ENCODE measurements around the gene SFSWAP. TPM values are rescaled to one million over a fixed set of nuclear protein-coding genes. Genes with fewer than 3 reads are reported as not detected.

The SFSWAP gene
- total and polyA plus RNA-seq, 2 experiments from 2014 or later, result 16.3 to 17.6 TPM

DNA sequence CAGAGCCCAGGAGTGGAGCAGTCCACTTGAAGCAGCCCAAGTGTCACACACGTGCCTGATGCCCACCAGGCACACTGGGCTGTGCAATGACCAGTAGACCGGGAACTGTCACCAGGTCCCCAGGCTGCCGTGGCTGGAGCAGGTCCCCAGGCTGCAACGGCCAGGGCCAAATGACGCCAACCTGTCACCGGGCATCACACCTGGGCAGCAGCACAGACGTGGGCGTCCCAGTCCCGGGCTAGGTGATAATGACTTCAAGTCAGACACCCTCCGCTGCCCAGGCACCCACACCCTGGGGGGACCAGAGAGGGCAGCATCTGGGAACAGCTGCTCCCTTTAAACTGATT is 86.7 kb downstream of the SFSWAP start:
- Histone ChIP-seq H4K20me1 (ENCODE audit: insufficient read depth) (no peaks in the 10 kb centered on the region), H2AFZ (no peak overlapping the region), H3K9ac (no peak overlapping the region), H3K9me3 (ENCODE audit: low read depth) (no peaks in the 10 kb centered on the region), H3F3A (ENCODE audit: insufficient read depth) (peaks cover 11% of the 10 kb centered on the region; the same call in 1 of the 2 replicates), H3K4me2 (ENCODE audit: unreplicated experiment) (no peak overlapping the region), H3K9me2 (ENCODE audit: insufficient read depth) (no peaks in the 10 kb centered on the region), H3K4me3 (no peak overlapping the region), H3K36me3 (ENCODE audit: low read depth) (no peaks in the 10 kb centered on the region; the same call in 1 of the 2 replicates), H3K27me3 (replicated peaks; ENCODE audit: insufficient read depth) (no peaks in the 10 kb centered on the region), H3K4me1 (ENCODE audit: insufficient read depth) (peaks cover 13% of the 10 kb centered on the region), H3K79me2 (ENCODE audit: insufficient read depth) (no peaks in the 10 kb centered on the region), H3K27ac (no peak overlapping the region)
- TF ChIP-seq EZH2phosphoT487 (IDR thresholded peaks at IDR 0.05; ENCODE audit: insufficient read depth, low read depth) (no peak), EZH2 (IDR thresholded peaks at IDR 0.05; ENCODE audit: insufficient read depth, poor library complexity, severe bottlenecking) (no peak)
- in situ Hi-C loops (cut with MboI), result no loop called here
- DNase-seq, result no peak
- WGBS, 2 experiments (ENCODE audit: low coverage in 1 of 2, low lambda C conversion rate in 2 of 2, missing lambda C conversion rate in 2 of 2), result 81 to 84% methylated on average over 10 of the region's 10 CpGs

DNA sequence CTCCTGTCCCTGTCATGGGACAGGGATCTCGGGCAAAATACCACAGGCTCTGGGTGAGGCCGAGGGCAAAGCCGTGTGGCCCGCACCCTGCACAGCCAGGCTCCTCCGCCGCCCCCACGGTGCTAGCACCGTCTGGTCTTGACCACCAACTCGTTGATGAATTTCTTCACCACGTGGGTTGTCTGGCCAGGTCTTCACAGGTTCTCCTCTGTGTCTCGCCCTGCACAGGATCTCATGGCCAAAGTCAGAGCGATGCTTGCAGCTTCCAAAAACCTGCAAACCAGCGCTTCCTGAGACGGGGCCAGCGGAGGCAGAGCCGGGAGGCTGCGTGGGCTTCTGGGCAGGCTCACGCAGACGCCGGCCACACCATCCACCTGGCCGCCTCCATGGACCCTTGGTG is 88.3 kb downstream of the SFSWAP start:
- no peak for TF ChIP-seq EZH2 (IDR thresholded peaks at IDR 0.05; ENCODE audit: insufficient read depth, poor library complexity, severe bottlenecking)
- TF ChIP-seq EZH2phosphoT487 (IDR thresholded peaks at IDR 0.05; ENCODE audit: insufficient read depth, low read depth), result no peak
- WGBS, 2 experiments (ENCODE audit: low coverage in 1 of 2, low lambda C conversion rate in 2 of 2, missing lambda C conversion rate in 2 of 2), result 91 to 92% methylated on average over 21 of the region's 21 CpGs
- no peak overlapping the region for H3K9ac ChIP-seq
- peaks cover 9% of the 10 kb centered on the region for H3K4me1 ChIP-seq (ENCODE audit: insufficient read depth)
- H3K27ac ChIP-seq, result no peak overlapping the region
- DNase-seq, result no peak
- H3K4me3 ChIP-seq, result no peak overlapping the region
- H2AFZ ChIP-seq, result no peak overlapping the region
- H3K9me2 ChIP-seq (ENCODE audit: insufficient read depth), result no peaks in the 10 kb centered on the region
- H3F3A ChIP-seq (ENCODE audit: insufficient read depth), result no peaks in the 10 kb centered on the region; the same call in 1 of the 2 replicates
- no peak overlapping the region for H3K4me2 ChIP-seq (ENCODE audit: unreplicated experiment)
- H3K36me3 ChIP-seq (ENCODE audit: low read depth), result no peaks in the 10 kb centered on the region; the same call in 1 of the 2 replicates
- in situ Hi-C loops (cut with MboI), result no loop called here
- no peaks in the 10 kb centered on the region for H3K9me3 ChIP-seq (ENCODE audit: low read depth)
- no peaks in the 10 kb centered on the region for H3K79me2 ChIP-seq (ENCODE audit: insufficient read depth)
- H3K27me3 ChIP-seq (replicated peaks; ENCODE audit: insufficient read depth), result no peaks in the 10 kb centered on the region
- no peaks in the 10 kb centered on the region for H4K20me1 ChIP-seq (ENCODE audit: insufficient read depth)

DNA sequence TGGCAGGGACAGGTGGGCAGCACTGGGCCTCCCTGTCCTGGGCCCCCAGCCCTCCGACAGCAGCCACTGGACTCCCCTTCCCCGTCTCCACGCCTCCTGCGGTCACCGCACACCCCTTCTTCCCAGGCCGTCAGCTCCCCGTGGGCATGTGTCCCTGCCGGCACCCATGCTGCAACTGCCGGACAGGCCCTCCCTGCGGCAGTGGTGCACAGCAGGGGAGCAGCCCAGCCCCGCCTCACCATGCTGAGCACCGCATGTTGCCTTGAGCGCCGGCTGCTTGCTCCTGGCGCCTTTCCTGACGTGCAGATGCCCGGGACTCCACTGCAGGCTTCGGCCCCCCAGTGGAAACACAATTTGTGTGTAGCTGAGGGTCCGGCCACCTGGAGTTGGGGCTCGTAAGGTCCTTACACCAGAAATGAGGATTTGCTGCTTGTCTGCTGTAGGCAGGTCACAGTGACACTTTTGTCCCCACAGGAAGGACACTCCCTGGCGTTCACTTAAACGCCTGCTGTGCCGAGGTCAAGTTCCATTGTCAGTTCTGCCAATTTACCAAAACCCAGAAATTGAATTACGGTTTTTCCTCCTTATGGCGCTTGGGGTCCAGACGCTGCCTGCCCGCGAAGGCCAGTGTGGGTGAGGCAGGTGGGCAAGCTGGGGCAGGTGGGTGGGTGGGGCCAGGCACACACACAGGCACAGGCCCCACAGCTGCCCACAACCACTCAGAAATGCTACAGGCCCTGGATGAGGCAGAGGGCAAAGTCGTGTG is 89.1 kb downstream of the SFSWAP start:
- 93 to 95% methylated on average over 26 to 29 of the region's 29 CpGs for WGBS, 2 experiments (ENCODE audit: low coverage in 1 of 2, low lambda C conversion rate in 2 of 2, missing lambda C conversion rate in 2 of 2)
- no peak overlapping the region for H2AFZ ChIP-seq
- DNase-seq, result no peak
- no peaks in the 10 kb centered on the region for H4K20me1 ChIP-seq (ENCODE audit: insufficient read depth)
- no peak overlapping the region for H3K4me2 ChIP-seq (ENCODE audit: unreplicated experiment)
- peaks cover 14% of the 10 kb centered on the region for H3K4me1 ChIP-seq (ENCODE audit: insufficient read depth)
- no peaks in the 10 kb centered on the region for H3K27me3 ChIP-seq (replicated peaks; ENCODE audit: insufficient read depth)
- TF ChIP-seq EZH2phosphoT487 (IDR thresholded peaks at IDR 0.05; ENCODE audit: insufficient read depth, low read depth), result no peak
- no peak for TF ChIP-seq EZH2 (IDR thresholded peaks at IDR 0.05; ENCODE audit: insufficient read depth, poor library complexity, severe bottlenecking)
- H3F3A ChIP-seq (ENCODE audit: insufficient read depth), result no peaks in the 10 kb centered on the region; the same call in 1 of the 2 replicates
- H3K4me3 ChIP-seq, result no peak overlapping the region
- no peaks in the 10 kb centered on the region for H3K9me3 ChIP-seq (ENCODE audit: low read depth)
- H3K36me3 ChIP-seq (ENCODE audit: low read depth), result no peaks in the 10 kb centered on the region; the same call in 1 of the 2 replicates
- in situ Hi-C loops (cut with MboI), result no loop called here
- H3K9me2 ChIP-seq (ENCODE audit: insufficient read depth), result no peaks in the 10 kb centered on the region
- H3K9ac ChIP-seq, result no peak overlapping the region
- no peaks in the 10 kb centered on the region for H3K79me2 ChIP-seq (ENCODE audit: insufficient read depth)
- H3K27ac ChIP-seq, result no peak overlapping the region

DNA sequence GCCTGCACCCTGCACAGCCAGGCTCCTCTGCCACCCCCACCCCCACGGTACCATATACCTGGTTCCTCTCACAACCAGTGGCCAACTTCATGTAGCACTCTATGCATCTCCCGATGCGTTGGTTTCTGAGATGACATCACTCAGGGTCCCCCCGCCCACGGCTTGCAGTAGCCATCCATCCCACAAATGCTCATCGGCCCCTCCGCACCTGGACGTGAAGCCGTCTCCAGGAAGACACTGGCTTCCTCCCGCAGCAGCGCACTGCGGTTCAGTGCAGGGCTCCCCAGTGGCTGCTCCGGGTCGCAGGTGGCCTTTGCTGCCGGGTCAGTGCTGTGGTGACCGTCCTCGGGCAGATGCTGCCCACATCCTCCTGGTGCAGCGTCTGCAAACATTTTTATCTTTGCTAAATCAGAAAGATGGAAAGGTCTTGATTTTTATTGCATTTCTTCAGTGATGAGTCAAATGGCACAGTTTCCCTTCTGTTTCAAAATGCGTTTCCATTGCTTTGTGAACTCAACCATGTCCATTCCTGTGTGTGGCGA is 89.8 kb downstream of the SFSWAP start:
- H3K79me2 ChIP-seq (ENCODE audit: insufficient read depth), result no peaks in the 10 kb centered on the region
- WGBS, 2 experiments (ENCODE audit: low coverage in 1 of 2, low lambda C conversion rate in 2 of 2, missing lambda C conversion rate in 2 of 2), result 94 to 96% methylated on average over 20 of the region's 20 CpGs
- H3K36me3 ChIP-seq (ENCODE audit: low read depth), result no peaks in the 10 kb centered on the region; the same call in 1 of the 2 replicates
- no peak overlapping the region for H3K9ac ChIP-seq
- H3F3A ChIP-seq (ENCODE audit: insufficient read depth), result no peaks in the 10 kb centered on the region; the same call in 1 of the 2 replicates
- no peak overlapping the region for H2AFZ ChIP-seq
- in situ Hi-C loops (cut with MboI), result no loop called here
- TF ChIP-seq EZH2phosphoT487 (IDR thresholded peaks at IDR 0.05; ENCODE audit: insufficient read depth, low read depth) (no peak), EZH2 (IDR thresholded peaks at IDR 0.05; ENCODE audit: insufficient read depth, poor library complexity, severe bottlenecking) (no peak)
- no peaks in the 10 kb centered on the region for H3K27me3 ChIP-seq (replicated peaks; ENCODE audit: insufficient read depth)
- H3K4me2 ChIP-seq (ENCODE audit: unreplicated experiment), result no peak overlapping the region
- no peak overlapping the region for H3K4me3 ChIP-seq
- H4K20me1 ChIP-seq (ENCODE audit: insufficient read depth), result no peaks in the 10 kb centered on the region
- H3K9me3 ChIP-seq (ENCODE audit: low read depth), result no peaks in the 10 kb centered on the region
- no peaks in the 10 kb centered on the region for H3K9me2 ChIP-seq (ENCODE audit: insufficient read depth)
- H3K27ac ChIP-seq, result no peak overlapping the region
- peaks cover 14% of the 10 kb centered on the region for H3K4me1 ChIP-seq (ENCODE audit: insufficient read depth)
- DNase-seq, result no peak

Measured in GM23248 (cell line).